WERI-Rb-1 (cell line): ENCODE results near the gene UBR3.

Source experiments
- DNase-seq: peaks from one replicate; pipeline ENCODE4 v3.0.0-alpha.2; 2020
- H3K27ac ChIP-seq: fragments of 250-450 bp; sonication (Bioruptor Pico); 2 replicates; pipeline ENCODE4 v1.5.1; 2020; ENCODE audit warnings: mild to moderate bottlenecking, moderate library complexity
- H3K27me3 ChIP-seq: fragments of 250-450 bp; sonication (Bioruptor Pico); 2 replicates; pipeline ENCODE4 v1.5.1; 2021; ENCODE audit warnings: mild to moderate bottlenecking, low read depth, moderate library complexity; ENCODE audit not compliant: insufficient read depth, severe bottlenecking
- H3K36me3 ChIP-seq: fragments of 250-450 bp; sonication (Bioruptor Pico); 2 replicates; pipeline ENCODE4 v1.5.1; 2020; ENCODE audit warnings: mild to moderate bottlenecking, moderate library complexity
- H3K4me3 ChIP-seq: 2 replicates; pipeline ENCODE4 v1.5.1; 2011; ENCODE audit warnings: low read depth, mild to moderate bottlenecking, control low read depth, low read length
- H3K9me3 ChIP-seq: fragments of 250-450 bp; sonication (Bioruptor Pico); 2 replicates; pipeline ENCODE4 v1.5.1; 2021; ENCODE audit warnings: mild to moderate bottlenecking, moderate library complexity; ENCODE audit not compliant: severe bottlenecking
- TF ChIP-seq, protein P1 (sequence below): IDR thresholded peaks from 2 replicates; pipeline ENCODE4 v1.5.1; 2011; ENCODE audit warnings: low read depth, mild to moderate bottlenecking, control low read depth, inconsistent platforms, low read length

Gene UBR3

DNA sequence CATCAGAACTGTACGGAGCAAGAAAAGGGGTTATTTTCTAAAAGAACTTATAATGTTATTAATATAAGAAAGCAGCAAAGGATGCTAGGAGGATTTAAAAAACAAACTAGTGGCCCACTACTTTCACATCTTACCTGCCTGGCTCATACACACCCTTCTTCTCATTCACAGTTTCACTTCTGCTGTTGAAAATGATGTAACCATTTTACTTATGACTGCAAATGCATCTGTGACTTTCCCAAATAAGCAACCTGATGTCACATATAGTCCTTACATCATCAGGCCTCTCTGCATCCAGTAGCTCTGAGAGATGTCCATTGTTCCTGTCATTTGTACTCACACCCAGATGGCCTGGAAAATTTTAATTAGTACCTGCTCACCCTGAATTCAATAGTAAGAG, 248.9 kb downstream of the UBR3 start:
- TF ChIP-seq, protein P1, sequence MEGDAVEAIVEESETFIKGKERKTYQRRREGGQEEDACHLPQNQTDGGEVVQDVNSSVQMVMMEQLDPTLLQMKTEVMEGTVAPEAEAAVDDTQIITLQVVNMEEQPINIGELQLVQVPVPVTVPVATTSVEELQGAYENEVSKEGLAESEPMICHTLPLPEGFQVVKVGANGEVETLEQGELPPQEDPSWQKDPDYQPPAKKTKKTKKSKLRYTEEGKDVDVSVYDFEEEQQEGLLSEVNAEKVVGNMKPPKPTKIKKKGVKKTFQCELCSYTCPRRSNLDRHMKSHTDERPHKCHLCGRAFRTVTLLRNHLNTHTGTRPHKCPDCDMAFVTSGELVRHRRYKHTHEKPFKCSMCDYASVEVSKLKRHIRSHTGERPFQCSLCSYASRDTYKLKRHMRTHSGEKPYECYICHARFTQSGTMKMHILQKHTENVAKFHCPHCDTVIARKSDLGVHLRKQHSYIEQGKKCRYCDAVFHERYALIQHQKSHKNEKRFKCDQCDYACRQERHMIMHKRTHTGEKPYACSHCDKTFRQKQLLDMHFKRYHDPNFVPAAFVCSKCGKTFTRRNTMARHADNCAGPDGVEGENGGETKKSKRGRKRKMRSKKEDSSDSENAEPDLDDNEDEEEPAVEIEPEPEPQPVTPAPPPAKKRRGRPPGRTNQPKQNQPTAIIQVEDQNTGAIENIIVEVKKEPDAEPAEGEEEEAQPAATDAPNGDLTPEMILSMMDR = no peak
- no peaks in the 10 kb centered on the region for H3K27me3 ChIP-seq
- no peaks in the 10 kb centered on the region for H3K9me3 ChIP-seq
- DNase-seq = no peak
- no peak overlapping the region for H3K27ac ChIP-seq
- peaks cover 5% of the 10 kb centered on the region for H3K36me3 ChIP-seq
- no peak overlapping the region for H3K4me3 ChIP-seq

DNA sequence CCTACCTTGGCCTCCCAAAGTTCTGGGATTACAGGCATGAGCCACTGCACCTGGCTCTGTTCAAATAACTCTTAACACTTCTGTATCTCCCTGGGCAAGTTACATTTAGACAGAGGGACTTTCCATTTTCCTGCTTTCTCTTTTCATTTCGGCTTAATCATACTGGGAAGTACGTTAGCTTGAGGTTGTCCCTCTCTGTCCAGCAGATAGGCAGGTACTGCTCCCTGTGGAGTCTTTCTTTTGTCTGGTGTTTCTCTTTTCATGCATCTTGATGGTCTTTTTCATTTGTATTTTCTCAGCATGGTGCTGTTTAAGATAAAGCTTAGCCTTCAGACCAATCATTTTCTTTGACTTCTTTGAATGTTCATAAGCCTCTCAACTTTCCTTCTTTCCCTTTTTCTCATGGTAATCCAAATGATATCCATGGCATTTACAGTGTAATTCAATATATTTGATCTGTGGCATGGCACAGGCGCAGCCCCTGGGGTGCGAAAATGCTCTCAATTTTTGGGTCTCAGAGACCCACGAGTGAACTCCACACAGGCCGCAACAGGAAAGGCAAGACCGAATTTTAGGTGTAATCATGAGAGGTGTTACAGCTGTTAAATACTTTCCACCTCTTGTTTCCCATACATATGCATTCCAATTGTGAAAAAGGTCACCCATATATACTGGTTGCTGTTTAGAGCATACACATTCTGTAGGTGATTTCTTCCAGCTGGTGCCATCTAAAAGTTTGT, 250.7 kb downstream of the UBR3 start:
- no peaks in the 10 kb centered on the region for H3K27me3 ChIP-seq
- H3K27ac ChIP-seq = no peak overlapping the region
- no peaks in the 10 kb centered on the region for H3K9me3 ChIP-seq
- no peak overlapping the region for H3K4me3 ChIP-seq
- TF ChIP-seq, protein P1 = no peak
- DNase-seq = no peak
- peaks cover 5% of the 10 kb centered on the region for H3K36me3 ChIP-seq

DNA sequence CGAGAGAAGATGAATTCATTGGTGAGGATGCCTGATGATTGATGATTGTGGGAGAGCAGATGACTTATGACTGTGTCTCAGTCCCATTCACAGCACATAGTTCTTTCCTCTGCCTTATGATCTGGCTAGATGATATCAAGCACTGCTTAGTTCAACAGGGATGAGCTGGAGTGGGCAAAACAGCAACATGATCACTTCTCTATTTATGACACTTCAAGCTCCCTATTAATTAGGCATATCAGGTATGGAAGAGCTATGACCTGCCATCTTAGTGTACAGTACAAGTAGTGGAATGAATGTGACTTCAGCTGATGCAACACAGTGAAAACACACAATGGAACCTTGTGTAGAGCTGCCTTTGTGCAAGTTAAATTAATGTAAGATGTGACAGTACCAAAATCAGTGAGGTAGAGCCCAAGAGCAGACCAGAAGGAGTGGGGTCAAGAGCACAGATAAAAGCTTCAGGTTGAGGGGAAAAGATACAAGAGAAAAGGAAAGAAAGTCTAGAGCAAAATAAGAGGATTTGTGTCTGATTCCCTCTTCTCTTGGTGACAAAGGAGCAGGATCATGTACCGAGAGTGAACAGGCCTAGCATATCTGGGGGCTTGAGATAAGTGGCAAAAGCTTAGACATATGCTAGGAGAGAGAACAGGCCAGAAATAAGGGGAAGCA, 257.7 kb downstream of the UBR3 start:
- Histone ChIP-seq H3K27ac (no peak overlapping the region), H3K27me3 (no peaks in the 10 kb centered on the region), H3K9me3 (no peaks in the 10 kb centered on the region), H3K4me3 (no peak overlapping the region), H3K36me3 (peaks cover 5% of the 10 kb centered on the region)
- no peak for DNase-seq
- TF ChIP-seq, protein P1 = no peak

DNA sequence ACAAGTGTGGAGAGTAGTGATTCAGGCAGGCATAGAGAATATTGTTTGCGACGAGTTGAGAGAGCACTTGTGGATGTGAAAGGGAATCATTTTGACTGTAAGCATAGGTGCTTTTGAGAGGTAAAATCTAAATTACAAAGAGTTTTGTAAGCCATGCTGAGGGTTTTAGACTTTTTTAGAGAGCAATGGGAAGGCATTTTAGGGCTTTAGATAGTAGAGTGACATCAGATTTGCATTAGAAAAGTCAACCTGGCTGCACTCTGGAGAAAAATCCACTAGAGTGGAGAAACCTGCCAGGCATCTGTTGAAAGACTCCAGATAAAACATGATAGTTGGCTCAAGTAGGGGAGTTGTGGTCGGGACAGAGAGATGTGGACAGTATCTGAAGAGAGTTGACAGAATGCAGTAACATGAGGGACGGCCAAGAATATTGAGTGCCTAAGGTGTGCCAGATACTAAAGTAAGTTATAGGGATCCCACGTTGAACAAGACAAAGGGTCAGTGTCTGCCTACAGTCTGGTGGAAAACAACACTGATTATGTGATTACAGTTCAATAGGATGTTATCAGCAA, 258.9 kb downstream of the UBR3 start:
- TF ChIP-seq, protein P1 = no peak
- Histone ChIP-seq H3K36me3 (no peaks in the 10 kb centered on the region; the same call in 1 of the 2 replicates), H3K27me3 (no peaks in the 10 kb centered on the region), H3K9me3 (no peaks in the 10 kb centered on the region), H3K27ac (no peak overlapping the region), H3K4me3 (no peak overlapping the region)
- no peak for DNase-seq

DNA sequence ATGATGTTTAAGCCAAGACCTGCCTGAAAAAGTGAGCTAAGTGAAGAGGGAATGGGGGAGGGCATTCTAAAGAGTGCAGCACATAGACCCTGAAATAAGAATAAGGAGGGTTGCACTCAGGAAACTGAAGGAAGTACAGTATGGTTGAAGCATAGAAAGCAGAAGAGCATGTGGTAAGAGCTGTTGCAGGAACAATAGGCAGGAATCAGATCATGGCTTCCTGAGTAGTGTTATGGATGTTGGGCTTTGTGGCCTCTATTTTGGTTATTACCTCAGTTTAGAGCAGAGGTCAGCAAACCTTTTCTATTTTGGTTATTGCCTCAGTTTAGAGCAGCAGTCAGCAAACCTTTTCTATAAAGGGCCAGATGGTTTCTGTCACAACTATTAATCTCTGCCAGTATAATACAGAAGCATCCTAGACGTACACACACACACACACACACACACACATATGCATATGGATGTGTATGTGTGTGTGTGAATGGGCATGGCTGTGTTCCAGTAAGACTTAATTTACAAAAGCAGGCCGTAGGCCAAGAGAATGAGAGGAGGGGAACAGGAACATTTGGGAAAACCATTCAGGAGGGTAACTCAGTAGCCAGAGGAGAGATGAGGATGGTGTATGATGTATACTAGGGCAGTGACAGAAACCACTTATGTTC, 259.6 kb downstream of the UBR3 start:
- DNase-seq = no peak
- H3K9me3 ChIP-seq = no peaks in the 10 kb centered on the region
- H3K4me3 ChIP-seq = no peak overlapping the region
- no peak overlapping the region for H3K27ac ChIP-seq
- H3K36me3 ChIP-seq = no peaks in the 10 kb centered on the region; the same call in 1 of the 2 replicates
- no peaks in the 10 kb centered on the region for H3K27me3 ChIP-seq
- TF ChIP-seq, protein P1 = no peak
